Stimulated activated CD8-positive, alpha-beta memory T cell treated with anti-CD3 and anti-CD28 coated beads, Interleukin-12 subunit alpha, Interleukin-12 subunit beta, amount 100 ng/mL, for 1 hour (primary cell): ENCODE measurements around the gene GPR158.

ENCODE experiments used
- DNase-seq: peaks from one replicate; pipeline ENCODE4 v3.0.0-alpha.2; 2020; ENCODE audit warnings: low read depth

Gene GPR158

DNA sequence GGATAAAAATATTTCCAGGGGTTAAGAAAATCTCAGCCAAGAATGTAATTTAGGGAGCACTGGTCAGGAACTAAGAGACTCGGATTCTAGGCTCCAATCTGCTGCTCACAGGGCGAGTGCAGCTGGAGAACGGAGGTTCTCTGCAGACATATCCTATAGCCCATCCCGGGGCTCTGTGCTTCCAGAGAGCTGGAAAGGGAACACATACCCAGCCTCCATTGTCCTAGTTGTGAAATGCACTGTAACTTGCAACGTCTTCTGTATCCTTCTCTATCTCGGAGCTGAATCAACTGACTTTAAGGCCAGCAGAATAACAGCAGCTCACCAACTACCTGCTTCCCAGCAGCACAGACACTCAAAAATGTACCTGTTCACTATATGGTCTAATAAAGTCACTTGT lies 408.2 kb downstream of the GPR158 start:
- no peak for DNase-seq

DNA sequence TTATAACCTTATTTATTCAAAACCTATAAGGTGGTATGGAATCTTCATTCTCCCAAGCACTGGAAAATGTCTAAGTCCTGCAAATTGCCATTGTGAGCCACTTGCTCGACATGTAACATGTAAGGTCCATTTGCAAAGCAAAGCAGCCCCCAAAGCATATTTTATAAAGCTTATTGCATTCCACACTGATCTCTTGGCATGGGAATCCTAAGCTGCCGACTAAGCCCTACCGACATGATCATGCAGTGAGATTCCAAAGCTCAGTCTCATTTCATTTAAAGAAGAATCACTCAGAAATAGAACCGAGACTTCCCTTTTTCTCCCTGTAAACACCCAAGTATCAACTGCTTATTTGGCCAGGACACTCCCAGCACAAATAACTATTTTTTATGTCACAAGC lies 425.9 kb downstream of the GPR158 start:
- DNase-seq: no peak

DNA sequence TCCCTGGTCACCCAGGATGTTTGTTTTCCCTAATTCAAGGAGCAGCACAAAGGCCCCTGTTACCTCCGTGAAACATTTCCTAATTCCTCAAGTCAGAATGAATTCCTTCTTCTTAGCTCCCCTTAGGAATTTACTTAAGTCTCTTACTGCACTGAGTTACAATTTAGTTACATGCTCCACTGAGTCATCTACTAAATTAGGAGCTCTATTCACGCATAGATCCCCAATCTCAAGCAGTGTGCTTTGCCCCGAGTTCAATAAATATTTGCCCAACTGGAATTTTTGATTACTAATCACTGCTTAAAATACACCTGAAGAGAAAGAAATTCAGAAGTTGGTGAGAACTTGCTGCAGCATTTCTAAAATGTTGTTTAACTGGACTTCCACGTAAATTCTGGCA lies 429.8 kb downstream of the GPR158 start:
- DNase-seq: no peak

DNA sequence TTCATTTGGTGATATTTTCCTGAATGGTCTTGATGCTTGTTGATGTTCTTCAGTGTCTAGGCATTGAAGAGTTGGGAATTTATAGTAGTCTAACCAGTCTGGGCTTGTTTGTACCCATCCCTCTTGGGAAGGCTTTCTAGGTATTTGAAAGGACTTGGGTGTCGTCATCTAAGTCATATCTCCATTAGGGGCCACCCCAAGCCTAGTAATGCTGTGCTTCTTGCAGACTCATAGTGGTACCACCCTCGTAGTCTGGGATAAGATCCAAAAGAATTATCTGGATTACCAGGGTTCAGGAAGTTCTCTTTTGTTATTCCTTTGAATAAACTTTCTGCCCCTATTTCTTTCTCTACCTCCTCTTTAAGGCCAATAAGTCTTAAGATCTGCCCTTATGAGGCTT lies 439.9 kb downstream of the GPR158 start:
- no peak for DNase-seq

DNA sequence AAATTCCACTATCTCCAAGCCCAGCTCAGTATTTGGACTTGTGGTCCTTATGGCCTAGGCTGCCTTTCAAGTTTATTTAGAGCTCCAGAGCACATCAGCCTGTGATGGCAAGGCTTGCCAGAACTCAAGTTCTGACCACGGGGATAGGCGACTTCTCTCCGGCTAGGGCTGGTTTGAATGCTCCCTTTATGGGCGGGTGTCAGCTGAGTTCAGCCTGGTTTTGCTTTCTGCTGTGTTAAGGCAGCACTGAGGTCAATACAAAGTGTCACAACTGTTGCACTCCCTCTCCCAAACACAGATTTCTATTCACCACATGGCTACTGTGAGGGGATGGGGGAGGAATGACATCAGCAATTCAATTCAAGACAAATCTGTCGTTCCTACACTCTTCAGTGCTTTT lies 441.1 kb downstream of the GPR158 start:
- no peak for DNase-seq

DNA sequence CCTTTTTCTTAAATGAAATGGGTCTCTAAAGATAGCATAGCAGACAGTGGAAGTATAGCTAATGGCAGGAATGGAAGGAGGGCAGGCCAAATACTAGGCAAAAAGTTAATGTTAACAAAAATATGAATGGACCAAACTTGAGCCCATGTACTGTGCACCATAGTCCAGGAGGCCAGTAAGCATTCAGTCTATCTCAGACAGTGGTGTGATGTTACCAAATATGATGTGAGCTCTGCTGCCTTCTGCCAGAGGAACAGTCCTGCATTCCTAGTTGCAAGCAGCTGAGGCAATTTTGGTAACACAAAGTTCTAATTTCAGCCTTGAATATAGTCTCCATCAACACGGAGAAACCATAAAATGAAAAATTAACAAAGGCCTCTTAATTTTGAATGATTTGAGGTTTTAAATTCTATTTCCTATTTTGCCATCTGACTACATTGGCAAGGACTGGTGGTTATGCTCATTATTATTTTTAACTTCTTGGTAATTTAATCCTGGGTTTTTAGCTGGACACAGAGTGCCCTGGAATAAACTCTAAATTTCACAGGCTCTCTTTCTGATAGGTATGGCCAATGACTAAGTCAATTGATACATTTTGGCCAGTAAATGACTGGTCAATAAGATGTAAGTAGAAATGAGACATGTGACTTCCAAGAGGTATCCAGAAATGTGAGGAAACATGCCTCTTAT lies 442.2 kb downstream of the GPR158 start:
- no peak for DNase-seq

DNA sequence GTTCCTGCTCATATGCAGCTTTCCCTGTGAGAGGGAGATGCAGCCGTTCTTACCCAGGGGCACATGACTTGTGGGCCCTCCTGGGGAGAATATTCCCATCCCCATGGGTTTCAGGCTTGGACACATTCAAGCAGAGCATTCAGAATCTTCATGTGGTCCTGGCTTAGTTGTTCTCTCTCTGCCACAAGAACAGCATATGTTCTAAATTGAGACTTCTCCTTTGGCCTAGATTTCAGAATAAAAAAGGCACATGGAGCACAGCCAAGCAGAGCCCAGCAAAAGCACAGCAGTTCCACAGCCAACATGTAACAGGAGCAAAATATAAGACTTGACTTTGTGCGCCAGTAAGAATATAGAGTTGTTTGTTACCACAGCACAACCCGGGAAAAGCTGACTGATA lies 452.8 kb downstream of the GPR158 start:
- DNase-seq: no peak

DNA sequence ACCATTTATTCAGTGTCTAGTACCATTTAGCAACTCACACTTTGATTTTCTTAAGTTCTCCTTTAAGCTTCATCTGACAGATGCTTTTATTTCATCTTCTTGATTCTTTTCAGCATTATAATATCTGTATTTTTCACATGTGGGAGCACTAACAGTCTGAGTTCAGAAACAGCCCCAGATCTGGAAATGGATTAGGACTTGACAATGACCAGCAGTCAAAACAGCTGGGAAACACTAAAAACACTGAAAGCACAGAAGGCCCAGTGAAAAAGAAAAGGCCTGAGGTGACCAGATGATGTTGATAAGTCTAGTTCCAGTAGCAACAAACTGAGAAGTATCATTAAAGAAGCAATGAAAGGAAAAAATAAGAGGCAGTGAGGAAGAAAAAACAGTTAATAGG lies 454.5 kb downstream of the GPR158 start:
- DNase-seq: no peak

DNA sequence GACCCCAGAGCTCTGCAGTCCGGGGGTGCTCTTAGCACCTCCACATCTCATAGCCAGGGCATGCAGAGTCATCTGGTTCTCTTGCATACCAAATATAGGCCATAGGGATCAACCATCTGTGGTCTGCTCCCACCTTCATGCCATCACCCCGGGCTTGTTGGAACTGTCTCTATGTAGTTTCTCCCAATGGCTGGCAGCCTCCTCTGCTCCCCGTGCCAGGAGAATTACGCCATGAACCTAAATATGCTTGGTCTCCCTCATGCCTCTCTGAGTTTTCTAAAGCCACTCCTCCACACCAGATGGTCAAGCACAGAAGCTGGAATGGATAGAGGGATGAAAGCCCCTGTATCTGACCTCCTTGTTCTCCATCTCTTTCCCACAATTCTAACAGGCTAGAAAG lies 456.7 kb downstream of the GPR158 start:
- DNase-seq: no peak

DNA sequence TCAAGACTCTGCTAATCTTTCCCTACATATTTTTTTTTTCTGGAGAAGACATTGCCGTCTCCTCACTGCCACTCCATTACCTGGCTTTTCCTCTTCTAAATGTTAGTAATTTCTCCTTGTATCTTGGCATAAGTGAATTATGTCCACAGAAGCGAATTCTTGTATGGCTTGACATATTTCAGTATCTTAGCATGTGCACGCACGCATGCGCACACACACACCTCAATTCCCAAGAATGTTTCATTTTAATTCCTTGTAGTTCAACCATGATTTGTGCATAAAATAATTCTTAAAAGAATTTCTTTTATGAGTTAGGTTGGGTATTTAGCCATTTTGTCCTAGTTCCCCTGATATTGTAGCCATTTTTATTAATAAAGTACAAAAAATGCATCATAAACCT lies 458.0 kb downstream of the GPR158 start:
- DNase-seq: no peak

DNA sequence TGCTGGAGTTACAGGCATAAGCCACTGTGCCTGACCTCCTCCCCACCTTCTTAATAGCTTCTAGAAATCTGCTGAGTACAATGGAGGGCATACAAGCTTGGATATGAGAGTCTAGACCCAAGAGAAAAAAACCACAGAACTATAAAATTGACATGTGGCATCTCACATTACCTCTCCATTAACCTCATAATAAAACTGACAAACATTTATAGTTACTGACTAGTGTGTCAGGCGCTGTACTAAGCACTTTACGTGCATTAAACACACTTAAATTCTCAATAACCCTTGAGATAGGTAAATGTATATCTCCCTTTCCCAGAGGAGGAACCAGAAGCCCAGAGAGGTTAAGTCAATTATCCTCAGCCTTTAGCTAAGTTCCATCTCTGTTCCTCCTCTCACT lies 458.7 kb downstream of the GPR158 start:
- DNase-seq: no peak

DNA sequence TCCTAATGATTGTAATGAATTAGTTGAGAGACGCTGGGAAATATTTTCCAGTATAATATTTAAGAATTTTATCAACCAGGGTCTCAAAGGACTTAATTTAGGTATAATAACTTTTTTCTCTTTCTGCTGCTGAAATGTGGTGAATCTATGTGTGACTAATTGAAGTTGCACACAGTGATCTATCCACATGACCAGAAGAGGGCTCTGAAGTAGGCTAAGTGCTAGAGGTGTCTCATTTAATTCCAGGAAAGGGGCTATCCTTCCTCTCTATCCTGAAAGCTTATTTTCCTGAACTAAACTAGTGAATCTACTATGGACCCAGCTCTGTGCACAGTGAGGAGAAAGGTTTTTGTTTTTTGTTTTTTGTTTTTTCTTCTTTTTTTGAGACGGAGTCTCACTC lies 464.8 kb downstream of the GPR158 start:
- DNase-seq: no peak

DNA sequence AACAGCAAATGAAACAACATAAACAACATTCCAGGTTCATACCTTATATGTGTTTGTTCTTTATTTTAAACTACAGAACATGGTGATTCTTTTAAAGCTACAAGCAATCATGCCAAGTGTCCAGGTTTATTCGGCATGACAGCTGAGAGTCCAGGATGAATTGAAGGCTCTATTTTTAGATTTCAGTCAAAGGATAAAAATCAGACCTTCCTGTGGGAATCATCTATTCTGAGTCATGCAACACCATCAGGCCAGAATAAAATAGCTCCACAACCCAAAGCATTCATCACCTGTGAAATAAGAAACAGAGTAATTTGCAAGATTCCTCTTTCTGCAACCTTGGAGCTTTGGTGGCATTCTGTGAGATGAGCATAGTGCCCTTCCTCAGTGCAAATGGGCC lies 466.8 kb downstream of the GPR158 start:
- DNase-seq: no peak

DNA sequence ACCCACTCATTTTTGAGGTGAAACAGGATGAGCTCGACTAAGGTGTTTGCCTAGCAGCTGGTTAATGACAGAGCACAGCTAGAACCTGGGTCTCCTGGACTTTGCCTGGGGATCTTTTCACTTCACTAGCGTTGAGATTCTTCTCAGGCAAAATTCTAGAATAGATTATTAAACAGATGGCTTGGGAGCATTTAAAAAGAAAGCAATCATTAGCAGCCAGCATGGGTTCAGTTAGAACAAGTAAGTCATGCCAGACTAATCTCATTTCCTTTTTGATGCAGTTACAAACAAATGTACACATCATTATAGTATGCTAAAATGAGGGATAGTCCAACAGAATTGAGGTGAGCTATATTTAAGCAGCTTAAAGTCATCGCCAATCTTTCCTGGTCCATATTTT lies 467.9 kb downstream of the GPR158 start:
- DNase-seq: no peak

DNA sequence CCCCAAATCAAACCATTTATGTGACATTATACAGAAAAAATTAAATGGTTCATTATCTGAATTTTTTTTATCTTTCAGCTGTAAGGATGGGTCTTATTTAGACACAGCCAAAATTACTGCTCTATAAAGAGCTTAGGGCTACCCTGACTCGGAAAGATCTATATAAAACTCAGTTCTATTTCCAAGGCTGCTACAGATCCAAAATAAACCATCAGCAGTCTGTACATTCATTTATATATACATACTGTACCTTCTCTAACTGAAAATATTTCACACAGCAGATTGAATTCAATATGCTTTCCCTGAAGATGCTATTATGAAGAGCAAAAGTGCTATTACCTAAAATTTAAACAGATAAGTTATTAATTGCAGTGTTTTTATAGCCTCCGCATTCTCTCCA lies 471.6 kb downstream of the GPR158 start:
- DNase-seq: no peak

DNA sequence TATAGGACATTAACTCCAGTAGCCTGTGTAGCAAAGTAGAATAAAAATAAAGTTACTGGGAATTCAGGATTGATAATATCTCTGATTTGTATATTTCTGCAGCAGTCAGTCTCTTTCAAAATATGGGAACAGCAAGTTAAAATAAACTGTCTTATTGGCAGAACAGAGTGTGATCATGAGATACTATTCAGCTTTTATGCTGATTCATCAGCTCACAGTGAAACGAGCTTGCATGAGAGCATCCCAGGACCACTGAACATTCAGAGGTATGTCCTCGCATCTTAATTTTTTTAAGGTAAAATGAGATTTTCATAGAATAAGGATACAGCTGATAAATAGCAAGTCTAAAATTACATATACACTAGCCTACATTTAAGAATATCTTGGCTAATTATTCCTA lies 476.7 kb downstream of the GPR158 start:
- no peak for DNase-seq
